NOMO-1 (cell line): ENCODE data around the gene SPRYD3.
A peak's percentile ranks its signal among the peaks of the same experiment; 100 is the strongest.

ENCODE experiments used
- DNase-seq, 2 experiments: peaks; one replicate each; lab custom pipeline; 2025; ENCODE audit not compliant: unreplicated experiment in 2 of 2; lab: John Stamatoyannopoulos, UW

The SPRYD3 gene

GRCh38 chr12:53086361-53086760 lies 7.2 kb upstream of the SPRYD3 start:
- no peak for DNase-seq

GRCh38 chr12:53082637-53083175 lies 3.5 kb upstream of the SPRYD3 start:
- no peak for DNase-seq

GRCh38 chr12:53078425-53079225 lies 565 bp downstream of the SPRYD3 start:
- no peak for DNase-seq

- no peak for DNase-seq
These were observed 2.2 kb downstream of the SPRYD3 start for GRCh38 chr12:53077030-53077429.

GRCh38 chr12:53076461-53076860 lies 2.7 kb downstream of the SPRYD3 start:
- no peak for DNase-seq

- no peak for DNase-seq
These were observed 4.2 kb downstream of the SPRYD3 start for GRCh38 chr12:53074999-53075370.

GRCh38 chr12:53074283-53074998 lies 4.7 kb downstream of the SPRYD3 start:
- DNase-seq, result no peak

- no peak for DNase-seq
These were observed 5.3 kb downstream of the SPRYD3 start for GRCh38 chr12:53073881-53074280.

GRCh38 chr12:53071591-53072551 lies 7.3 kb downstream of the SPRYD3 start:
- DNase-seq, result no peak

- no peak for DNase-seq
These were observed 8.2 kb downstream of the SPRYD3 start for GRCh38 chr12:53070877-53071492.

- no peak for DNase-seq
These were observed 9.4 kb downstream of the SPRYD3 start for GRCh38 chr12:53069621-53070410.

- no peak for DNase-seq
These were observed 10.2 kb downstream of the SPRYD3 start for GRCh38 chr12:53068811-53069585.

- DNase-seq, result no peak
These were observed 11.0 kb downstream of the SPRYD3 start for GRCh38 chr12:53067993-53068770.

- DNase-seq, result no peak
These were observed 11.9 kb downstream of the SPRYD3 start for GRCh38 chr12:53067074-53067992.

- peak; percentile 10 to 29 for DNase-seq
These were observed 12.9 kb downstream of the SPRYD3 start for GRCh38 chr12:53065975-53066931.

GRCh38 chr12:53065470-53065869 lies 13.7 kb downstream of the SPRYD3 start:
- DNase-seq, result no peak
